ENCODE results near the gene RTP1. TPM values are rescaled to one million over a fixed set of nuclear protein-coding genes. Genes with fewer than 3 reads are reported as not detected.

Gene RTP1
- total and polyA plus RNA-seq, 9 of the 15 experiments (the other 6 are each of a cell fraction or from before 2014, with no cell fraction given): not detected

DNA sequence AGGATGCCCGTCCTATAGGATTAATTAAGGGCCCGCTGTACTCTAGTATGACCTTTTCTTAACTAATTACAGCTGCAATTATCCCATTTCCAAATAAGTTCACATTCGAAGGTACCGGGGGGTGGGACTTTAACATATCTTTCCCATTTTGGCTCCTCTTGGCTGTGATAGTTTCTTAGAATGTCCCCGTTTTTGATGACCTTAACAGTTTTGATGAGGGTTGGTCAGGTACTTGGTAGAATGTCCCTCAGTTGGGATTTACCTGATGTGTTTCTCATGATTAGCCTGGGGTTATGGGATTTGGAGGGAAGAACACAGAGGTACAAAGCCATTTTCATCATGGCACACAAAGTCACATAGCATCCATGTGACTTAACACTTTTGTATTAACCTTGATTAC is 18.2 kb downstream of the RTP1 start:
- no peaks in the 10 kb centered on the region for H3K9me1 ChIP-seq (ENCODE audit: control insufficient read depth, insufficient read depth, low read length)
- H2AFZ ChIP-seq (ENCODE audit: low read depth, low read length): no peak overlapping the region
- no TSS peak for BruUV-seq (replicated peaks)
- no peak for DNase-seq (ENCODE audit: extremely low read depth in 1 of 4, low spot score in 3 of 4)
- H3K36me3 ChIP-seq (ENCODE audit: control insufficient read depth, insufficient read depth, low read length): no peaks in the 10 kb centered on the region
- peaks cover 12 to 17% of the 10 kb centered on the region in 2 experiments; a peak in 4 of 5 replicates for H3K27me3 ChIP-seq (ENCODE audit: control insufficient read depth in 2 of 2, insufficient read depth in 2 of 2, low read length in 2 of 2)
- no peaks in the 10 kb centered on the region for H3K9me3 ChIP-seq (replicated peaks; ENCODE audit: control insufficient read depth, insufficient read depth, low read depth, low read length)
- TF ChIP-seq TARDBP (IDR thresholded peaks at IDR 0.05) (no peak), ZNF316 (IDR thresholded peaks at IDR 0.05) (peak; percentile 37; the same call in 1 of the 2 replicates), MAFG (tag; conservative IDR thresholded peaks at IDR 0.05) (0 out of 2 replicates have a peak, but pooled peaks have one; percentile 14), MAFK (IDR thresholded peaks at IDR 0.05; ENCODE audit: low read length) (peak; percentile 19; the same call in 1 of the 2 replicates), C11orf30 (IDR thresholded peaks at IDR 0.05; ENCODE audit: low read depth) (peak; percentile 24; the same call in 1 of the 2 replicates)
- intact Hi-C loops (cut with micrococcal nuclease): no loop called here
- peaks cover 0 to 7% of the 10 kb centered on the region in 2 experiments; a peak in 2 of 5 replicates for H3K4me1 ChIP-seq (replicated peaks in 1 of 2; ENCODE audit: control insufficient read depth in 2 of 2, insufficient read depth in 2 of 2, low read length in 2 of 2)
- ATAC-seq: no peak
- H3K79me2 ChIP-seq (ENCODE audit: control insufficient read depth, insufficient read depth, low read length): no peaks in the 10 kb centered on the region
- H3K4me3 ChIP-seq: no peak overlapping the region
- FAIRE-seq: no peak
- no peaks in the 10 kb centered on the region for H4K20me1 ChIP-seq (replicated peaks; ENCODE audit: control insufficient read depth, insufficient read depth, low read length)
- ChIA-PET POLR2A (no interaction called here), CTCF (ENCODE audit: low intra/inter-chr PET ratio) (no interaction called here)
- in situ Hi-C loops (cut with MboI): no loop called here
- no peak overlapping the region for H3K9ac ChIP-seq (ENCODE audit: insufficient read depth in 1 of 2, low read depth in 2 of 2, low read length in 2 of 2)
- H3K27ac ChIP-seq (ENCODE audit: extremely low read depth, low read depth, low read length): no peak overlapping the region
- no peak overlapping the region for H3K4me2 ChIP-seq (ENCODE audit: insufficient read depth, low read length)
- under 1% methylated on average over 5 of the region's 5 CpGs for WGBS (ENCODE audit: insufficient coverage, low coverage, missing lambda C conversion rate)

DNA sequence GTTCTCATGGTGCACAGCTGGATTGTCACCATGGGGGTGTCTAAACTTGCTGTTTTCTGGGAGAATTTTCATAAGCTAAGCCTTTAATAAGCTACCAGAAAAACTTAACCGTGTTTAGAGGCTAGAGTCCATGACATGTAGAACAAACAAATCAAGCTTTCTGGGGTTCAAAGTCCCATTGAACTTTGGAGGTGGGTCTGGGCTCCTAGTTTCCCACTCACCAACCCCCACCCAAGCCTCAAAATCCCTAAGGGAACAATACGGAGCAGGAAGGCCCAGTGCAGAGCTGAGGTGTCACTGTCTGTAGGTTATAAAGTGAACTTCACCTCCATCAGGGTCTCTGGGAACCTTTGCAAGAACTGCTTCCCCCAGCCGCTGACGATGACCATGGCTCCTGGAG is 25.5 kb downstream of the RTP1 start:
- no peak overlapping the region for H3K9ac ChIP-seq (ENCODE audit: insufficient read depth in 1 of 2, low read depth in 2 of 2, low read length in 2 of 2)
- H3K9me1 ChIP-seq (ENCODE audit: control insufficient read depth, insufficient read depth, low read length): no peaks in the 10 kb centered on the region
- POLR2A ChIA-PET: interaction anchor here (0.6 to 1.1 kb wide), 2 partner anchors 12 to 40 kb away, joined by 3 to 4 read pairs; no protein-coding TSS in a partner anchor
- 0% methylated on average over 4 of the region's 4 CpGs for WGBS (ENCODE audit: insufficient coverage, low coverage, missing lambda C conversion rate)
- H3K27me3 ChIP-seq (ENCODE audit: control insufficient read depth in 2 of 2, insufficient read depth in 2 of 2, low read length in 2 of 2): peaks cover 9 to 44% of the 10 kb centered on the region in 2 experiments; a peak in 3 of 5 replicates
- BruUV-seq (replicated peaks): no TSS peak
- H2AFZ ChIP-seq (ENCODE audit: low read depth, low read length): no peak overlapping the region
- H4K20me1 ChIP-seq (replicated peaks; ENCODE audit: control insufficient read depth, insufficient read depth, low read length): no peaks in the 10 kb centered on the region
- no peak overlapping the region for H3K4me3 ChIP-seq
- ATAC-seq (no peak), DNase-seq (ENCODE audit: extremely low read depth in 1 of 4, low spot score in 3 of 4) (no peak), FAIRE-seq (no peak)
- no peaks in the 10 kb centered on the region; a peak in 1 of 5 replicates for H3K4me1 ChIP-seq (replicated peaks in 1 of 2; ENCODE audit: control insufficient read depth in 2 of 2, insufficient read depth in 2 of 2, low read length in 2 of 2)
- no peaks in the 10 kb centered on the region for H3K36me3 ChIP-seq (ENCODE audit: control insufficient read depth, insufficient read depth, low read length)
- no peak overlapping the region for H3K4me2 ChIP-seq (ENCODE audit: insufficient read depth, low read length)
- intact Hi-C loops (cut with micrococcal nuclease) (loop anchor here (5.0 kb wide), 1 partner anchor 394 kb away; no protein-coding TSS in a partner anchor), in situ Hi-C loops (cut with MboI) (no loop called here)
- no peaks in the 10 kb centered on the region for H3K9me3 ChIP-seq (replicated peaks; ENCODE audit: control insufficient read depth, insufficient read depth, low read depth, low read length)
- CTCF ChIA-PET (ENCODE audit: low intra/inter-chr PET ratio): no interaction called here
- H3K27ac ChIP-seq (ENCODE audit: extremely low read depth, low read depth, low read length): no peak overlapping the region
- H3K79me2 ChIP-seq (ENCODE audit: control insufficient read depth, insufficient read depth, low read length): no peaks in the 10 kb centered on the region
- TF ChIP-seq, protein P1, sequence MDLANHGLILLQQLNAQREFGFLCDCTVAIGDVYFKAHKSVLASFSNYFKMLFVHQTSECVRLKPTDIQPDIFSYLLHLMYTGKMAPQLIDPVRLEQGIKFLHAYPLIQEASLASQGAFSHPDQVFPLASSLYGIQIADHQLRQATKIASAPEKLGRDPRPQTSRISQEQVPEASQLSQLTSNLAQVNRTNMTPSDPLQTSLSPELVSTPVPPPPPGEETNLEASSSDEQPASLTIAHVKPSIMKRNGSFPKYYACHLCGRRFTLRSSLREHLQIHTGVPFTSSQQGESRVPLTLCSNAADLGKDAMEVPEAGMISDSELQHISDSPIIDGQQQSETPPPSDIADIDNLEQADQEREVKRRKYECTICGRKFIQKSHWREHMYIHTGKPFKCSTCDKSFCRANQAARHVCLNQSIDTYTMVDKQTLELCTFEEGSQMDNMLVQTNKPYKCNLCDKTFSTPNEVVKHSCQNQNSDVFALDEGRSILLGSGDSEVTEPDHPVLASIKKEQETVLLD (IDR thresholded peaks at IDR 0.05): no peak
- TF ChIP-seq, protein P2, sequence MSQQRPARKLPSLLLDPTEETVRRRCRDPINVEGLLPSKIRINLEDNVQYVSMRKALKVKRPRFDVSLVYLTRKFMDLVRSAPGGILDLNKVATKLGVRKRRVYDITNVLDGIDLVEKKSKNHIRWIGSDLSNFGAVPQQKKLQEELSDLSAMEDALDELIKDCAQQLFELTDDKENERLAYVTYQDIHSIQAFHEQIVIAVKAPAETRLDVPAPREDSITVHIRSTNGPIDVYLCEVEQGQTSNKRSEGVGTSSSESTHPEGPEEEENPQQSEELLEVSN (IDR thresholded peaks at IDR 0.05; ENCODE audit: borderline replicate concordance in 1 of 2, extremely low read depth in 1 of 2, insufficient read depth in 1 of 2, insufficient read length in 1 of 2, low read depth in 1 of 2, low read length in 1 of 2, poor library complexity in 1 of 2, severe bottlenecking in 1 of 2): no peak
- TF ChIP-seq SUPT5H (IDR thresholded peaks at IDR 0.05): no peak
- TF ChIP-seq, protein P3, sequence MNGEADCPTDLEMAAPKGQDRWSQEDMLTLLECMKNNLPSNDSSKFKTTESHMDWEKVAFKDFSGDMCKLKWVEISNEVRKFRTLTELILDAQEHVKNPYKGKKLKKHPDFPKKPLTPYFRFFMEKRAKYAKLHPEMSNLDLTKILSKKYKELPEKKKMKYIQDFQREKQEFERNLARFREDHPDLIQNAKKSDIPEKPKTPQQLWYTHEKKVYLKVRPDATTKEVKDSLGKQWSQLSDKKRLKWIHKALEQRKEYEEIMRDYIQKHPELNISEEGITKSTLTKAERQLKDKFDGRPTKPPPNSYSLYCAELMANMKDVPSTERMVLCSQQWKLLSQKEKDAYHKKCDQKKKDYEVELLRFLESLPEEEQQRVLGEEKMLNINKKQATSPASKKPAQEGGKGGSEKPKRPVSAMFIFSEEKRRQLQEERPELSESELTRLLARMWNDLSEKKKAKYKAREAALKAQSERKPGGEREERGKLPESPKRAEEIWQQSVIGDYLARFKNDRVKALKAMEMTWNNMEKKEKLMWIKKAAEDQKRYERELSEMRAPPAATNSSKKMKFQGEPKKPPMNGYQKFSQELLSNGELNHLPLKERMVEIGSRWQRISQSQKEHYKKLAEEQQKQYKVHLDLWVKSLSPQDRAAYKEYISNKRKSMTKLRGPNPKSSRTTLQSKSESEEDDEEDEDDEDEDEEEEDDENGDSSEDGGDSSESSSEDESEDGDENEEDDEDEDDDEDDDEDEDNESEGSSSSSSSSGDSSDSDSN (IDR thresholded peaks at IDR 0.05; ENCODE audit: borderline replicate concordance in 1 of 2, low read depth in 2 of 2, low read length in 2 of 2): no peak
- no peak for TF ChIP-seq NCOA6 (IDR thresholded peaks at IDR 0.05)
- TF ChIP-seq HNRNPH1 (optimal IDR thresholded peaks at IDR 0.05; ENCODE audit: low read depth, low read length): no peak
- no peak for TF ChIP-seq EP400 (IDR thresholded peaks at IDR 0.05)
